ENCODE results near the gene MYO1B.

MYO1B gene

DNA sequence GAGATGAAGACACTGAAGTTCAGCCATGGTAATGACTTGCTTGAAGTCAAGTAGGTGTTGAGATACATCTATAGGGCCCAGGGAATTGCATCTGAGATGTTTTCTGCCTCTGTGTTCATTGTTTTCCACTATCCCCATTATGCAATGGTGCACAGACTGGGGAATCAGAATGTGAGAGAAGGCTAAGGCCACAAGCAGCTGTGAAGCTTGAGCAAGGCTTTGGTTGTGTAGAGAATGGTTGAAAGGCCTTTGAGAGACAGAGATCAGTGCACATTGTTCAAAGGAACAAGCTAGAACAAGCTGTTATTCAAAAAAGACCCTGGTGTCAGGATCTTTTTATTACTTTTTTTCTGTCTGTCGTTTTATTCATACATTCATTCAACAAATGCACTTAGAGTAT lies 82.3 kb downstream of the MYO1B start:
- no peak for DNase-seq

GRCh38 chr2:191328150-191328809 lies 83.1 kb downstream of the MYO1B start:
- no peak for DNase-seq

- no peak for DNase-seq
These were observed 84.6 kb downstream of the MYO1B start for GRCh38 chr2:191329841-191330240.

- no peak for DNase-seq
These were observed 88.7 kb downstream of the MYO1B start for GRCh38 chr2:191333911-191334357.

- no peak for DNase-seq
These were observed 90.8 kb downstream of the MYO1B start for GRCh38 chr2:191335875-191336464.

GRCh38 chr2:191341436-191341835 lies 96.2 kb downstream of the MYO1B start:
- no peak for DNase-seq

GRCh38 chr2:191343796-191344338 lies 98.7 kb downstream of the MYO1B start:
- DNase-seq, result no peak

GRCh38 chr2:191345788-191346187 lies 100.6 kb downstream of the MYO1B start:
- DNase-seq, result no peak

- DNase-seq, result no peak
These were observed 102.0 kb downstream of the MYO1B start for GRCh38 chr2:191347154-191347553.

DNA sequence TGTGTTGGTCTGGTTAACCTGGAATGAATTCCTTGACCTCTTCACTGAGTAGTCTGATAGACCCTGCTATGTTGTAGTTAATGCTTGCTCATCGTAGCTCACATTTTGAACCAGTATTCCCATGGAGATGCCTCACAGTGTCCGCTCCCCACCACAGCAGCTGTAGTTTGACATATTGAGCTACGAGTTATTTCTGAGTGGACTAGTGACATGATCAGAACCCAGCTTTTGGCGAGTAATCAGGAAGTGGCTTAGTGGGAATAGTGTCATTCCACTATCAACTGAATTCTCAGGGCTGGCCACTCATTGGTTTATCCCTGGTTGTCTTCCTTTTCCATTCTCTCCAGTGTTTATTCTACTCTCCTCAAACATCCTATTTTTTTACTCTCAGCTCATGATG lies 102.7 kb downstream of the MYO1B start:
- no peak for DNase-seq

DNA sequence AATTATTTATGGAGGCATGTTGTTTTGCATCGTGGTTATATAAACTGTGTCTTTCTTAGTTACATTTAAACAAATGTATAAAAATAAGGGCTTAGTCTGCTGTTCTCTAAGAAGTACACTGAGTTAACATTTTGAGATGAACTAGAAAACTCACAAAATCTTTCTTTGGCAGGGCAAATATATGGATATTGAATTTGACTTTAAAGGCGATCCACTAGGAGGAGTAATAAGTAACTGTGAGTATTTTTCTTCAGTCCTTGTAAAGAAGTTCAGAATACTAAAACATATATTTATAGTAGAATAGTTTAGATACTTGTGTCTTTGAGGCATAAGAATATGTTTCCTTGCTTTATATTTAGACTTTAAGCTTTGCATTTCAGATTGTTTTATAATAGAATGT lies 104.8 kb downstream of the MYO1B start:
- DNase-seq, result no peak

- no peak for DNase-seq
These were observed 105.6 kb downstream of the MYO1B start for GRCh38 chr2:191350826-191351225.

GRCh38 chr2:191351298-191351697 lies 106.1 kb downstream of the MYO1B start:
- DNase-seq, result no peak

- DNase-seq, result no peak
These were observed 106.7 kb downstream of the MYO1B start for GRCh38 chr2:191351921-191352320.

GRCh38 chr2:191352536-191352935 lies 107.3 kb downstream of the MYO1B start:
- no peak for DNase-seq

GRCh38 chr2:191355170-191355758 lies 110.1 kb downstream of the MYO1B start:
- no peak for DNase-seq

- no peak for DNase-seq
These were observed 112.5 kb downstream of the MYO1B start for GRCh38 chr2:191357678-191358077.

GRCh38 chr2:191358325-191359025 lies 113.3 kb downstream of the MYO1B start:
- peak; percentile 18 for DNase-seq

DNA sequence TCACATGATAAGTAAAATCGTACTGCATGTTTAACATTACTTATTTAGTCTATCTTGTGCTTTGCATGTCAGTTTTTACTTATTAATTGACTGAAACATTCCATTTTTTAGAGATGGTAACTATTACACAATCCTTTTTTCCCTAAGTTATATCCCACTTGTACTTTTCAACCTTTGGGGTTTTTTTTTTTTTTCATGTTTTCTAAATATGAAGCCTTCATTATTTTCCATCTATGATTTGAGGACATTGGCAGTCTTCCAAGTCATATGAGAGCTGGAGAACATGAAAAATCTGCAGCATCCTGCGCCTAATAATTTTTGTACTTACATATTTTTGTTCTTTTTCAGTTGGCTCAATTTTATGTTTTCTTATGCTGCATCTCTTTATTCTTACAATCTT lies 113.9 kb downstream of the MYO1B start:
- DNase-seq, result peak; percentile 5

- no peak for DNase-seq
These were observed 115.7 kb downstream of the MYO1B start for GRCh38 chr2:191360918-191361317.

GRCh38 chr2:191362841-191363240 lies 117.6 kb downstream of the MYO1B start:
- DNase-seq, result no peak

GRCh38 chr2:191363267-191363666 lies 118.1 kb downstream of the MYO1B start:
- no peak for DNase-seq

DNA sequence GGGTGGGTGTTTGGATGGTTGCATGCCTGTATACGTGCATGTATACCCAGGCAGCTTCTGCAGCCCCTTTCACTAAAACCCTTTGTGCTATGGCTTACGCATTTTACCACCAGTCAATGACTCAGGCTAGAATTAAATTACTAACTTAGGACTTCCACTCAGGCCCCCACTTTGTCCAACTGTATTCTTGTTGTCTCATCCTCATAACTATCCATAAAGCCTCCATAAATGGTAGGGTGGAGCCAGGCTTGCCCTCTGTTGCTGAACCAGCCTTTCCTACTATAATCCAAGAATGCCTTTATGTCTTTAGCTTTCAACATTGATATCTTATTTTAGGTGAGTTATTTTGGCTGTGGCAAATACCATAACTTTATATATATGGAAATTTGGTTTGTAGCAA lies 119.9 kb downstream of the MYO1B start:
- no peak for DNase-seq

- no peak for DNase-seq
These were observed 121.0 kb downstream of the MYO1B start for GRCh38 chr2:191366199-191366598.
